ENCODE measurements around the gene TP53AIP1. TPM values are rescaled to one million over a fixed set of nuclear protein-coding genes. Genes with fewer than 3 reads are reported as not detected.

TP53AIP1 gene, protein sequence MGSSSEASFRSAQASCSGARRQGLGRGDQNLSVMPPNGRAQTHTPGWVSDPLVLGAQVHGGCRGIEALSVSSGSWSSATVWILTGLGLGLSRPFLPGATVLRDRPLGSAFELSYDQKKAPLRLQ
- not detected in 2 replicates for total RNA-seq (ENCODE audit: low replicate concordance)

DNA sequence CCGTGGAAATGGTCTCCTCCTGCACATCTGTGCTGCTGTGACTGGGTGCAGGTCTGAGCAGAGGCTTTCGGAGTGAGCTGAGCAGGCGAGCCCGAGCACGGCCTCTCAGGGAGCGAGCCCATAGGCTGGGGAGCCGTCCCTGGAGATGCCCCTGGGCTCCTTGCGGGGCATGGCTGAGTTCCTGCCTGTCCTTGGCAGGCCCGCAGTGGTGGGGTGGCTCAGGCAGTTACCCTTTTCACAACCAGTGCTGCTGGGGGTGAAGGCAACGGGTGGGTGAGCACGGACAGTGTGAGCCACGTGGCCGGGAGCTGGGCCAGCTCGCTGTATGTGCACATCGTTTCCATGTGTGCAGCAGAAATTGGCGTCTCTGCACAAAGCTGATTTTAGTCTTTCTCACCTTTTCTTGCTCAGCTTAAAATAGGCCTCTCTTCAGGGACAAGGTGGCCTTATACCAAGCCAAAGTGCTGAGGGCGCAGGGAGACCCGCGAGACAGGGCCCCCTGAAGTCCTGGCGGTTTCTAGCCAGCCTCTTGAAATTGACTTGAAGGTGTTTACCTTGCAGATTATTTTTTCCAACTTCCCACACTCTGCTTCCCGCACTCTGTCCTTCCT is at the start of gene TP53AIP1:
TSS of gene TP53AIP1 (minus strand) at position 55 of the 611 bp plus-strand sequence. CDS start 5,053 bp downstream, outside the sequence.
- H3K27ac Mint-ChIP-seq, result peak within 1 kb of the TSS; percentile 42
- peaks cover 10% of the 10 kb centered on the region for H3K27me3 Mint-ChIP-seq (ENCODE audit: insufficient read depth, low read depth)

DNA sequence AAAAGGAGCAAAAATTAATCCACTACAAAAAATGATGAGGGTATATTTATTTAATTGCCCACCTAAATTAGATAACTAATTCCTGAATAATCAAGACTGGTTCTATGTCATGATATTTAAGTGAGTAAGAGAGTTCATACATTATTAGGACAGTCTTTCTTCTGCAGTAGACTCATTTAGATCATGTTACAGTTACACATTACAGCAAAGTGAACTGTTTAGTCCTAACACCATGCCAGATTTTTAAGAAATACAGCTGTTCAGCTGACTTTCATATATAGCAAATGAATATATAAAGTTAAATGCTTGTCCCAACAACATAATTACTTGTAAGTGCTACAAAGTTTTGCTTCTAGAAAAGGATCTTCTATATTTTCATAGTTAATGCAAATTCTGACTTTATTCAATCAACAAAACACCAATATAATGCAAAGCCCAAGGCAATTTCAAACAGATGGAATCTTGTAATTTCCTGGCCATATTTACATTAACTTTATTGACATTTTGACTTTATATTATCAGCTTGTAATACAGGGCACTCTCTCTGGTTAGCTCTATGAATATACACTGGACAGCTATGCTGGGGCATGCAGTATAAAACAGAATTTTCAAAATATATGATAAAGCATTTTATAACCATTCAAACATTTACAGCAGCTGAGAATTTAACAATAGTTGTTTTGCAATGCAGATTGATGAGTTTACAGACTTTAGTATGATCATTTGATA is 45.7 kb upstream of the TP53AIP1 start:
- Histone ChIP-seq H3F3A (ENCODE audit: low read depth) (no peaks in the 10 kb centered on the region), H3K9me3 (ENCODE audit: low read depth) (no peaks in the 10 kb centered on the region), H3K4me1 (no peaks in the 10 kb centered on the region), H2AFZ (replicated peaks) (no peak overlapping the region), H3K4me2 (no peak overlapping the region), H3K9ac (no peak overlapping the region), H3K4me3 (no peak overlapping the region), H4K20me1 (ENCODE audit: low read depth) (peaks cover 3% of the 10 kb centered on the region), H3K36me3 (no peaks in the 10 kb centered on the region), H3K27ac (no peak overlapping the region), H3K27me3 (no peaks in the 10 kb centered on the region), H3K79me2 (ENCODE audit: low read depth) (no peaks in the 10 kb centered on the region)
- no peak for DNase-seq (ENCODE audit: low spot score)
- Mint-ChIP-seq H3K27ac (no peak overlapping the region), H3K4me1 (no peaks in the 10 kb centered on the region), H3K36me3 (peaks cover 7% of the 10 kb centered on the region), H3K27me3 (ENCODE audit: insufficient read depth, low read depth) (peaks cover 2% of the 10 kb centered on the region), H3K4me3 (no peak overlapping the region), H3K9me3 (no peaks in the 10 kb centered on the region)
- TF ChIP-seq EZH2phosphoT487 (IDR thresholded peaks at IDR 0.05) (no peak), EZH2 (IDR thresholded peaks at IDR 0.05) (no peak), CTCF (IDR thresholded peaks at IDR 0.05) (no peak)

More for the DNA sequence above, at the start of gene TP53AIP1:
- Histone ChIP-seq H2AFZ (replicated peaks) (no peak within 1 kb of the TSS), H3K36me3 (no peaks in the 10 kb centered on the region), H3K4me2 (no peak within 1 kb of the TSS), H3K9me3 (ENCODE audit: low read depth) (no peaks in the 10 kb centered on the region), H3K27ac (no peak within 1 kb of the TSS), H3K79me2 (ENCODE audit: low read depth) (no peaks in the 10 kb centered on the region), H3F3A (ENCODE audit: low read depth) (no peaks in the 10 kb centered on the region), H3K9ac (no peak within 1 kb of the TSS), H3K4me1 (no peaks in the 10 kb centered on the region), H3K4me3 (no peak within 1 kb of the TSS), H4K20me1 (ENCODE audit: low read depth) (no peaks in the 10 kb centered on the region), H3K27me3 (no peaks in the 10 kb centered on the region)
- H3K36me3 Mint-ChIP-seq, result no peaks in the 10 kb centered on the region
- H3K4me1 Mint-ChIP-seq, result peaks cover 23% of the 10 kb centered on the region
- DNase-seq (ENCODE audit: low spot score), result no peak
- TF ChIP-seq EZH2 (IDR thresholded peaks at IDR 0.05) (no peak), CTCF (IDR thresholded peaks at IDR 0.05) (no peak), EZH2phosphoT487 (IDR thresholded peaks at IDR 0.05) (no peak)
- no peaks in the 10 kb centered on the region for H3K9me3 Mint-ChIP-seq
- H3K4me3 Mint-ChIP-seq, result no peak within 1 kb of the TSS

DNA sequence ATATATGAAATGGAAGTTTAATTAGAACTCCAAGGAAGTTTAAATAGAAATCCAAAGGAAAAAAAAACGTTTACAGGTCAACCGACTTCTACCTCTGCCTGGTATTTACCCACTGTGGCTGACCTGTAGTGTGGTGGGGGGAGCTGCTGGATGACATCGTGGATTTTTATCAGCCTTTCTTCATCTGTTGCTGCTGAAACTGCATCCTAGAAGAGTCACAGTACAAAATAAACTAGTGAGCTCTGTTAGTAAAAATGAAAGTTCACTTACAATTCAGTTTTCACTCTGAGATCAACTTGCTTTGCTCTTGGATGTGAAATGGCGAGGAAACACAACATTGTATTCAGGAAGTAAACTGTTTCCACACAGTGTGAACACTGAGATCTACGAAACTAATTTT is 43.2 kb upstream of the TP53AIP1 start:
- no peaks in the 10 kb centered on the region for H3K79me2 ChIP-seq (ENCODE audit: low read depth)
- H3K9ac ChIP-seq, result no peak overlapping the region
- TF ChIP-seq EZH2phosphoT487 (IDR thresholded peaks at IDR 0.05) (no peak), EZH2 (IDR thresholded peaks at IDR 0.05) (no peak), CTCF (IDR thresholded peaks at IDR 0.05) (no peak)
- H3K9me3 ChIP-seq (ENCODE audit: low read depth), result no peaks in the 10 kb centered on the region
- H3K27me3 Mint-ChIP-seq (ENCODE audit: insufficient read depth, low read depth), result peaks cover 2% of the 10 kb centered on the region
- no peaks in the 10 kb centered on the region for H3K27me3 ChIP-seq
- H3K9me3 Mint-ChIP-seq, result no peaks in the 10 kb centered on the region
- H4K20me1 ChIP-seq (ENCODE audit: low read depth), result peaks cover 3% of the 10 kb centered on the region
- DNase-seq (ENCODE audit: low spot score), result no peak
- no peak overlapping the region for H3K4me3 ChIP-seq
- H3K4me1 Mint-ChIP-seq, result no peaks in the 10 kb centered on the region
- H3K36me3 ChIP-seq, result no peaks in the 10 kb centered on the region
- H2AFZ ChIP-seq (replicated peaks), result no peak overlapping the region
- no peaks in the 10 kb centered on the region for H3K4me1 ChIP-seq
- H3K27ac Mint-ChIP-seq, result no peak overlapping the region
- H3K27ac ChIP-seq, result peak overlapping the region; percentile 38
- H3F3A ChIP-seq (ENCODE audit: low read depth), result no peaks in the 10 kb centered on the region
- H3K36me3 Mint-ChIP-seq, result peaks cover 7% of the 10 kb centered on the region
- no peak overlapping the region for H3K4me2 ChIP-seq
- no peak overlapping the region for H3K4me3 Mint-ChIP-seq
